ENCODE measurements around the gene ARHGEF4.

The ARHGEF4 gene

DNA sequence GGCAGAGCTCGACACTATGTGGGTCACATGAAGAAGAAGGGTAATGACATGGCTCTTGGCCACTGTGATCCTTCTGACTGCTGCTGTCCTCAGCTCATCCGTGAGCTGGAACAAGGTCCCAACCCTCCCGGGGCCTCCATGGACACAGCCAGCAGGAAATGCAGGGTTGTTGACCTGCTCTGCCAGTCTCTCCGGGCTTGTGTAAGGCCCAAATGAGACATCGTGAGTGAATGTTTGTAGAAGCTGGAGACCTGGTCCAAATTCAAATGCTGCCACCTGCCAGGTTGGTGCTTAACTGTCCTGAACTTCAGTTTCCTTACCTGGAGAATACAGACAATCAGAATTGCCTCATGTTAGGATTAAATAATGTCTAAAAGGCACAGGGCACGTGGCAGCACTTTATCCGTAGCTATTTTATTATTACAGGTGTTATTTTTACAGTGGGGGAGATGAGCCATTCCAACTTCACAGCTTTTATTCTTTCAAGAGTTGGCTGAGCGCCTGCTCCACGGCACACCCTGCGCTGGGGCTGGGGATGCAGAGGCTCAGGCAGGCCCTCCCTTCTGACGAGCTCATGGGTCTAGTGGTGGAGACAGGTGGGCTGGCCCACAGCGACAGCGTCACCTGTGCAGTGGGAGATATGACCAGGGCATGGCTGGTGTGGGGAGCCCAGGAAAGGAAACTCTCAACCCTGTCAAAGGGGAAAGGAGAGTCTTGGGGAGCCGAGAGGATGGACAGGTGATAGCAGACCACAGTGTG, 15.1 kb downstream of the ARHGEF4 start:
- DNase-seq = no peak

DNA sequence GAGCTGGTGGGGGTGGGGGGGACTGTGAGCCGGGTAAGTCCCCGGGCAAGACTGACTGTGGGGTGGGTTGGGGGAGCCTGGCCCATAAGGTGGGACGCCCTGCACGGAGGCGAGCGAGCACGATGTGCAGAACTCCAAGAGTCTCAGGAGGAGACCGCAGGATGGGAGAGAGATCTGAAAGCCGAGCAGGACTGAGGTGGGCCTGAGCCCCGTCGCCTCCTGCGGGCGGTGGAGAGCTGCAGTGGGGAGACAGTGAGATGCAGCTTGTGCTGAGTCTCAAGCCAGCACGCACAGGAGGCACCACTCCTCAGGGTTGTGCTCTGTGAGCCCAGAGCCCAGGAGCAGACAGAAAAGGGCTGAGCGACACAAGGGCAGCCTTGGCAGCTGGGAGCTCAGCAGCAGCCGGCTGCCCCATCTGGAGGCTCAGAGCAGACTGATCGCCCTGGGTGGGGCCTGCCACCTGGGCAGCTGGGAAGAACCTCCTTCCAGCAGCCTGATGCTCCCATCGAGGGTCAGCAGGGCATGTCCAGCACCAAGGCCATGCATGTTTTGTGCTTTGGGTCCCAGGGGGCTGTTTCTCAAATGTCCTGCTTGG, 15.9 kb downstream of the ARHGEF4 start:
- DNase-seq = no peak

DNA sequence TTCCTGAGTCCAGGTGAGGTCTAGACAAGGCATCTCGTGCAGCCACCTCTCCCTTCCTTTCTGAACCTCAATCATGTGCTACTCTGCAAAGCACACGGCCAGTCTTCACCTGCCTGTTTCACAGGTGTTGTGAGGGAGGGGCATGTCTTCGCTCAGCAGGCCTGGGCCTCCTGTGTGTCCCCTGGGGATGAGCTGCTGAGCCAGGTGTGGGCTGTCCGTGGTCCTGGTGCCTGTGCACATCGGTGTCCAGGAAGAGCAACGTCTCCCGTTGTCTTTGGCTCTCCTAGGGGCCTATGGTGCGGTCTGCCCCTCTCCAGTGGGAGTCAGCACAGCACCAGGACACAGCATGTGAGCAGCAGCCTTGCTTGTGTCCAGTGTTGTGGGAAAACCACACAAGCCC, 16.7 kb downstream of the ARHGEF4 start:
- DNase-seq = no peak

DNA sequence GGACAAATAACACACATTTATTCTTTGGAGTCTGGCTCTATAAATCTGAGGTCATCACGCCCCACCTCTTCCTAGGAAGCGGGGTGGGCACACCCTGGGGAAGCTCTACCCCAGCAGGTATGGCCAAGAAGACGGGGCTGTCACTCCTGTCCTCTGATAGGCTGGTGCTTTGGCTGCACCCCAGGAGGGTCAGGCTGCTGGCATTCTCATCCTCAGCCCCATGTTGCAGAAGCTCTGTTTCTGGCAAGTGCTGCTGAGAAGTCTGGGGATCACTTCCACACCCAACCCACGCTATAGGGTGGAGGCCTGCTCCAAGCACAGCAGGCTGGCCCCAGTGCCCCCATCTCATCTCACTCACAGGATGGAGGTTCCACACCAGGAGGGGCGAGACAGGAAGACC, 17.6 kb downstream of the ARHGEF4 start:
- DNase-seq = no peak

DNA sequence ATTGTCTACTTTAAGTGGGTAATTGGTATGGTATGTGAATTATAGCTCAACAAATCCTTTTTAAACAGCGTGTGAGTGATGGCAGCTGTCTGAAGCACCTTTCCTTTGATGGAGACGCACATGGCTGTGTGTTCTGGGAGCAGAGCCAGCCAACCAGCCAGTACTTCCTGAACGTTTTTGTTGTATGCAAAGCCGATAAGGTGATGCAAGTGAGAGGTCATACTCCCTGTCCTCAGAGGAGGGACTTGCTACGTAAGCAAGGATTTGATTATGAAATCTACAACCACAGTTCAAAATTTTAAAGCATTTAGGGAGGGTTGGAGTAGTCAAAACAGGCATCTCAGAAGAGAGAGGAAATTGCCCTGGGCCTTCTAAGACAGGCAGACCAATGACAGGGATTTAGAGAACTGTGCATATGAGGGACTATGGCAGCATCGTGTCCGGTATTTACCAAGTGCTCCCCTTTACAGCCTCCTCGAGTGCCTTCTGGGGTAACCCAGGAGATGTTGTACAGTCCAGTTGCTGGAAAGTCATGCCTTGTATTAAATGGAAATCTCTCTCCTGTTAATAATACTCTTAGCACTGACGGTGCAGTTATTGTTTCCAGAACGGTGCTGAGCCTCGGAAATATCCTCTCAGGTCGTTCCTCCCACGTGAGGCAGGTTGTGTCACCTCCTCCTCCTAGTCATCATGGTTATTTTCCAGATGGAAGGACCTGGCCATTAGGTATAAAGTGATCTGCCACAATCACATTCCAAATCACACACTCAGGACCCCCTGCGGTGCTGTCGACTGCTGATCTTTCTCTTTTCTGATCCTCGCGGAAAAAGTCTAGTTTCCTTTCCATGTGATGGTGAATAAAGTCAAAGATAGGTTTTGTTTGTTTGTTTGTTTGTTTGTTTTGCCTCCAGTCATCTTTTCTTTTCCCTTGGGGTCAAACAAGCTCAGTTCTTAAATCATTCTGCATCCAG, 28.4 kb downstream of the ARHGEF4 start:
- no peak for DNase-seq

DNA sequence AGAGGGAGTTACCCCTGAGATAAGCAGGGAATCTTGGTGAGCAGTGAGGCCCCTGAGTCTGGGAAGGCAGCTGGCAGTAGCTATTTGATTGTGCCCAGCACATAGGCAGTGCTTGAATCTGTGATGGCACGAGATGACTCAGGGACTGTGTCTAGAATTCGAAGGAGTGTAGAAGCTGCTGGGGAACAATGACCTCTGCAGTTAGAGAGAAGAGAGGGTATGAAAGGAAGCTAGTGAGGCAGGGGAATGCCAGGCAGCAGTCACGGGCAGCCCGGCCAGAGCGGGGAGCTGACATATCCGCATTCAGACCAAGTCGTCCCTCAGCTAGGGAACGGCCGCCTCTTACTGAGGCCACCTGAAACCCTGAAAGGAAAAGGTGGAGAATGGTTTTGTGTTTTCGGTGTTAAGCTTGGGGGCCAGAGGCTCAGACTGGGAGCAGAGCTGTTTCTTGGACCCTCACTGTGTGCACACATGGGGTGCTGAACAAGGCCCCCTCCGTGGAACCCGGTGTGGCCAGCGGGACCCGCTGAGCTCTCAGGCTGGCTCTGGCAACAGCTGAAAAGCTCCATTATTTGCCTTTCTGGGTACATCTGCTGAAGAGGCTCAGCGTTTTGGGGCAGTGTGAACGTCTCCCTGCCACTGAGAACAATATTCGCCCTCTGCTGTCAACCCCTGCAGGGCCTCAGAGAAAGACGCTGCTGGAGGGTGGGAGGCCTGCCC, 32.9 kb downstream of the ARHGEF4 start:
- DNase-seq = no peak

DNA sequence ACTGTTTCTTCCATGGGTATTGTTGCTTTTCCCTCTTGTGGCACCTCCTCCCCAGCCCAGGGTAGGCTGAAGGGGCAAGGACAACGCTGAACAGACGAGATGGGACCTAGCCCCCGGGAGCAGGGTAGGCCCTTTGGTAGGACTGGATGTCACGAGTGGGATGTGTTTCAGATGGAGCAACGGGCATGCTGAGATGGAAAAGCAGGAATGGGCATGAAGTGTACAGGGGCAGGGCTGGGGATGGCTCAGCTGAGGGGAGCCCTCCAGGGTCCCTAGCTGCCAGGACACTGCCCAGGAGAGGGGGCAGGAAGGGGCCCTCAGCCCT, 33.4 kb downstream of the ARHGEF4 start:
- no peak for DNase-seq

DNA sequence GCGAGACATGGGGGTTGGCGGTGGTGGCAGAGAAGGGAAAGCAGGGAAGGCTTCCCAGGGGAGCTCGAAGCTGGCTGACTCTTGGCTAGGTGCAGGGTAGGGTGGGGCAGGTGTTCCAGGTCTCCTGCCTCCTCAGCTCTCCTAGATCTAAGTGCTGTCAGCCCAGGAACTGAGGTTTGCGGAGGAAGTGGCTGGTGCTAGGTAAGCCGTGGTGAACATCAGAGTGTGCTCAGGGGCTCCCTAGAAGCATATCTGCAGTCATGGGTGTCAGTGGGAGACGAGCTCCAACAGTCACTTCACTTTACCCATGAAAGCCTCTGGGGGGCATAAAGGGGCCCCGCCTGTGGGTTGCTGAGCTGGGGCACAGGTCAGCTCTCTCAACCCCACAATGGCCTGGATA, 34.1 kb downstream of the ARHGEF4 start:
- no peak for DNase-seq

DNA sequence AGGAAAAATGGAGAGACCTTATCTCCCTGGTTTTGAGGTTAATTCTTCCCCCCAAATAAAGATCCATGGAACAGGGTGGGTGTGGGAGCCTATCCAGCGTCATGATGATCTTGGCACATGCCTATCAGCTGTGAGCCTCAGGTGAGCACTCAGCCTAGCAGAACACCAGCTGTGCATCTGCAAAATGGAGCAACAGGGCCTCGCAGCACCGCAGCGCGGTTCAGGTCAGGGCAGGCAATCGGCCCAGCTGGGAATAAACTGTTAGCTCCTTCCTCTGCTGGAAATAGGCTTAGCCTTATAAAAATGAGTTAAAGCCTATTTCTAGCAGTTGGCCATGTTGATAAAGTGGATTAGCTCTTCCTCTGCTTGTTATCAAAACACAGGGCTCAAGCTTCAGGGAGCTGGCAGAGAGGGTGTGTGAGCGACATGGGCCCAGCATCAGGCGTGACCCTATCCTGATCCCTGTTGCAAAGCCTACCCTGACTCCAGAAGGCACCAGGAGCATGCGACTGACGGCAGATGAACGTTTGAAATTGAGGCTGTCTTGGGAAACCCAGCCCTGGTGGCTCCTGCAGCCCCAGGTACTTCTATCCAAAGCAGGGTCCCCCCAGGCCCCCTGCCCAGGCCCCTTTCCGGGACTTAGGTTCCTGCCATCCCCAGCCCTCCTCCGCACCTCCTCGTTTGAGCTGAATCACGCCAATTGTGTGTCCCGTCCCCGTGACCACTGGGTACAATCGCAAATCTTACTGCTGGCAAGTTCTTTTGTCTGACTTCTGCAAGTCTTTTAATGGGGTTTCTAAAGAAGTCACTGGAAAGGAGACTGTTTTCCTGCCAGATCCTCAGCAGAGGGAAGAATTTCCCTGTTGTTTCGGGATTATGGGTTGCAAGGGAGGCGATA, 35.4 kb downstream of the ARHGEF4 start:
- no peak for DNase-seq

DNA sequence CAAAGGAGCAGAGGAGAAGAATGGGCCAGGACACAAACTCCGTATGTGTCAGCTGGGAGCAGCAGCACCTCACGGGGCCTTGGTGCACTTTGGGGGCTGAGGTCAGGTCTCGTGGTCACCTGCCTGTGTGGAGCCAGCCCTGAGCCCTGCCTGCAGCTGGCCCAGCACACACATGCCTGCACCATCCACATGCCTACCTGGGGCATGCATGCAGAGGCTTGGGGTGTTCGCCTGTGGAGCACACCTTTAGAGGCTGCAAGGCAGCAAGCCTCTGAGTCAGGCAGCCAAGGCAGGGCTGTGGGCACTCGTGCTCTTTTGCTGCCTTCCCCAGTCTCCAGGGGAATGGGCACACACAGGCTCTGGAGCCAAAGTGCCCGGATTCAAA, 36.0 kb downstream of the ARHGEF4 start:
- DNase-seq = no peak

DNA sequence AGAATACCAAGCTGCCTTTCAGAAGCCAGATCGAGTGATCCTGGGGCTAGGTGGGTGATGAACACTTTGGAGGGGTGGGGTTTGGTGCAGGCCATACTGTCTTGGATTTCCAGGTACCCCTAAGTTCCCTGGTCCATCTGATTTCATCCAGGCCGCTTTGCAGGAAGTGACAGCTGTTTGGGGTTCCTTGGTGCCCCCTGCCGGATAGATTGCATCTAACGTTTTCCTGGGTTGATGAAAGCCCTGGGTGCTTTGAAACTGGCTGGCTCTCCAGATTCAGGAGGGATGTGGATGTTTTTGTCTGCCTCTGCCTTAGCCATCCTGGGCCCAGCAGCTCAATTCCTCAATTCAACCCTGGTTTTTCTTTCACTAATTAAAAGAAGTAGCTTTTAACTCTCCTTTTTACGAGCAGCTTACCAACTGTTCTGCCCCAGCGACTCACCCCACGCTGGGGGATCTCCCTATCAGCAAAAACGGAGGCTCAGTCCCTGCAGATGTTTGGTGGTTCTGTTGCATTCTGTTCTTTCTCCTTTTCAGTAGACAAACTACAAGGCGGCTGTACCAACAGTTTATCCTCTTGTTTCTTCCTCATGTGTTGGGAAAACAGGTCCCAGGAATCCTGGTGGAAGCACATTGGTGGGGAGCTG, 37.1 kb downstream of the ARHGEF4 start:
- peak; percentile 9 to 28 for DNase-seq

DNA sequence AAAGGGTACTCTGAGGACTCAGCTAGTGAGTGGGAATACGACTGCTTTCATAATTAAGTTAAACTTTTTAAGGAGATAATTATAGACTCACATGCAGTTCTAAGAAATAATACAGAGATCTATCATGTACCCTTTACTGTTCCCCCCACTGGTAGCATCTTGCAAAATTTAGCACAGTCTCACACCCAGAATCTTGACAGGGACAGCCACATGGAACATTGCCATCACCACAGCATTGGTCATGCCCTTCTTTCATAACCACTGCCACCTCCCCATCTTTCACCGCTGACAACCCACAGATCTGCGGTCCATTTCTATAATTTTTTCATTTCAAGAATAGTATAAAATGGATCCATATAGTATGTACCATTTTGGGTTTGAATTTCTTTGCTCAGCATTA, 37.8 kb downstream of the ARHGEF4 start:
- DNase-seq = no peak

DNA sequence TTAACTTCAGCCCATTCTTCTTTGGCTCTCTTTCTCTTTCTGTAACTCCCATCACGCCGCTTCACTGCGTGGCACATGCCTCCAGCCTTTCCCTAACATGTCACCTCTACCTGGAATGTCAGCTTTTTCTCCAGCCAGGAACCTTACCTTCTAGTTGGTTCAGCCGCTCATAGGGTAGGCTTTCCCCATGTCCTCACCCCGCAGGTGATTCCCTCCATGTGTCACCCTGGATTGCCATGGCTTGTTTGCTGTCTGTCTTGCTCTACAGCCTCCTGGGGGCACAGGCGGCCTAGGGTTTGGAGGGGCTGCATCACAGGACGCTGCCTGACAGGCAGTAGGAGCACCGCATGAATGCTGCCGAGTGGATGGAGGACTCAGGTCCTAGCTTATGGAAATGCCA, 39.2 kb downstream of the ARHGEF4 start:
- DNase-seq = no peak

DNA sequence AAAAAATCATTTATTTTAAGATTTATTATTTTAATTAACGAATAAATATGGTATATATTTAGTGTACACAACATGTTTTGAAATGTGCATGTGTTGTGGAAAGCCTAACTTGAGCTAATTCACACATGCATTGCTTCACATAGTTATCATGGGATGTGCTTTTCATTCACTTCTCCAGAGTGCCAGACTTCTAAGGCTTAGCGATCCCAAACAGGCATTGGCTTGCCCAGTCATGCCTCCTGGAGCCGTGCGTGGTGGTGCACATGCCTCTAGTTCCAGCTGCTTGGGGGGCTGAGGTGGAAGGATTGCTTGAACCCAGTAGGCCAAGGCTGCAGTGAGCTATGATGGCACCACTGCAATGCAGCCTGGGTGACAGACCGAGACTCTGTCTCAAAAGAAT, 40.5 kb downstream of the ARHGEF4 start:
- DNase-seq = no peak

DNA sequence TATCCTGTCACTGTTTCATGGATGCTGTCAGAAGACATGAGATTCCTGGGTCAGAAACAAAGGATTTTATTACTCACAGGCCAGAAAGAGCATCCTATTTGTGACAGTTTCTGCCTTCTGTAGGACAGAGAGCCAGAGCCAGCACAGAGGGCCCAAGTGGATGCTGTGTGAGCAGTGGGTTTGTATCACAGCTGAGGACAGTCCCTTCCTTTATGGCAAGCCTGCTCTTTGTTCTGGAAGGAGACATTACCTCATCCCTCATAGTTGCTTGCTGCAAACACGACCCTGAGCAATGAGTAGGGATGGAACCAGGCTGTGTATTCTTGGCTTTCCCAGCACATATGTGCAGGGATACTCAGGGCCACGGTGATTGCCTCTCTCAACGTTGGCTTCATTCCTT, 41.6 kb downstream of the ARHGEF4 start:
- no peak for DNase-seq

DNA sequence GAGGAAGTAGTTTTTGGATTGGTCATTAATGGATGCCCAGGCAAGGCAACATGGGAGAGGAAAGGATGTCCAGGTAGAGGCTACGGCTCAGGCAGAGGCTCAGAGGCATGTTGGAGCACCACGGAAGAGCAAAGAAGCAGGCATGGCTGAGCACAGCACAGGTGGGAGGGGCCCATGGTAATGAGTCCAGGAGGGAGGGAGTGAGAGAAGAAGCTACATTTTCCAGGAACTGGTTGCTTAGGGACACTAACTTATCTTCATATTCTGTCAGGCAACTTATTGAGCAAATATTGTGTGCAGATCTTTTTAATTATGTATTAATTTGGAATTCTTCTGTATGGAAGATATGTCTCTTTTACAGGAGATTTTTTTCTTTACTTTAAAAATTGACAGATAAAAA, 42.2 kb downstream of the ARHGEF4 start:
- no peak for DNase-seq

DNA sequence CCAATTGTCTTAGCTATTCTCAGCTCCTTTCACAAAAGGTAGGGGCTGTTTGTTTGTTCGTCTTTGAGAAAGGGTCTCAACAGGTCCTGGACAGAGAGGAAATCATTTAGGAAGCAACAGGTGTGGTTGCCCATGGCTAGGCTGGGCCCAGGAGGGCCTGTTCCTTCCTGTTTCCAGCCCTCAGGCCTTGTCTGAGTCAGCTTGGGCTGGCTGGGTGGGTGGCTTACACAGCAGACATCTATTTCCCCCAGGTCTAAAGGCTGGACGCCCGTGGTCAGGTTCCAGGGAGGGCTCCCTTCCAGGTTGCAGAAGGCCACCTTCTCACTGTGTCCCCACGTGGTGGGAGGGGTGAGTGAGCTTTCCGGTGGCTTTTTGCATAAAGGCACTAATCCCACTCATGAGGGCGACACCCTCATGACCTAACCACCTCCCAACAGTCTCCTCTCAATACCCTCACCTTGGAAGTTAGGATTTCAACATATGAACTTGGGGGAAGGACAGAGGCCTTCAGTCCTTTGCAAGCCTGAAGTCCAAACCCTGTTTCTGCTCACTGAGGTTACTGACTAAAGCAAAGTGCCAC, 45.5 kb downstream of the ARHGEF4 start:
- DNase-seq = no peak

DNA sequence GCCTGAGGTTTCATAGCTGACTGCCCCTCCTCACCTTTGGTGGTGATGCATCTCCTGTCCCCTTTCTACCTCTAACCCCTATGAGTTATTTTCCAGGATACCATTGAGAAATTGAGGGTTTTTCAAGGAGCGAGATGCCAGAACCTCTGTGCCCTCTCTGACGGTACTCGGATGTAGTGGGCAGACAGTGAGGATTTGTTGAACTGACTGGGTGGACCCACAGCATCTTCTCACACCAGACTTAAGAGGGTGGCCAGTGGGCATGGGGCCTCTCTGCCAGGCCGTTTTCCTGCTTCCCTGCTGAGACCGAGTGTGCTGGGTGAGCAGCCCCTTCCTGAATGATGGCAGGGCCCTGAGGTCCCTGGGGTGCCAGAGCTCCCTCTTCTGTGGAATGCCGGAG, 46.3 kb downstream of the ARHGEF4 start:
- DNase-seq = no peak

DNA sequence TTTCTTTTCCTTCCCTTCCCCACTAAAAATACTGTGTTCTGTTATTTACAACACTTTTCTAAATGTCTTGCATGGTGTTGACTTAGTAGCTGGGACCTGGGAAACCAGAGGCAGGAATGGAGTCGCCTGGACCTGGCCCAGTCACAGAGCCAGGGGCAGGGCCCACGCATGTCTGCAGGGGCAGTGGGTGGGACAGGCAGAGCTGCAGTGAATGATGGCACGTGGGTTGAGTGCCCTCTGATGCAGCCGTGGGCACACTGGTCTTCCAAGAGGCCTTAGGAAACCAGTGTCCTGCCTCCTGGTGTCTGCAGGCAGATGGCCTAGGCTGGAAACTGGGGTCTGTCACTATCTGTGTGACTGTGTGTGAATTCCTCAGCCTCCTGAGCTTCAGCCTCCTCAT, 46.8 kb downstream of the ARHGEF4 start:
- DNase-seq = no peak

DNA sequence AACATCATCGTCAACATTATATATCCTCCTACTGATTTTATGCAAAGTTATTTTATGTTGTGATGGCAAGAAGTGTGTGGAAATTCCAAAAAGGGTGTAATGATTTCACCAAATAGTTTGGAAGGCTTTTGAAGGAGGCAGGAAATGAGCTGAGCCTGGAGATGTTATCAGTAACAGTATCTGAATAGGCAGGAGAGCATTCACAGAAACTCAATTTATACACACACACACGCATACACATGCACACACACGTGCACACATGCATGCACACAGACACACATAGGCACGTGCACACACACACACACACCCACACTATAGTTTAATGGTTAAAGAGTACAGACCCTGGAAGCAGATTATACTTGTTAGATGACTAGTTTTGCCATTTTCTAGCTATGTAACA, 47.3 kb downstream of the ARHGEF4 start:
- DNase-seq = no peak

DNA sequence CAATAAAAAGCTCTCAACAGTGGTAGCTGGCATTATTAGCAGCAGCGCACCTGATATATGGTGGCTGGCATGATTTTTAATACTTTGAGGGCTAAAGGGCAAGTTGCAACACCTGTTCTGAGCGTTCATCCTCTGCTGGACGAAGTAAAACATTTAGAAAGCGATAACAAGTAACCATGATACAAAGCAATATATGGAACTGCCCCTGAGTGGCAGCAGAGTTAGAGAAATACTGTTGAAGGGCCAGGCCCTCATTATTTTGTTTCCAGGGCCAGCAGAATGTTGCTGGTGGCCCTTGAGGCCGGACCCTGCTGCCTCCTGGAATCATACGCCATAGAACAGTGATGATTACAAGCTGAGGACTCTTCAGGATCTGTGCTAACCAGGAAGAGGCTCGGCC, 47.8 kb downstream of the ARHGEF4 start:
- no peak for DNase-seq

Measured in bone marrow (tissue), 2 donors.